DMS 273 (cell line): ENCODE measurements around the gene CCAR1.
"Not testable (repeated sequence)": the region's sequence is repeated elsewhere in the genome, so short reads cannot be mapped to it uniquely, and the experiment has no call there.

Experiments
- DNase-seq: peaks from one replicate; lab custom pipeline; 2025; ENCODE audit not compliant: unreplicated experiment; lab: John Stamatoyannopoulos, UW

The CCAR1 gene

DNA sequence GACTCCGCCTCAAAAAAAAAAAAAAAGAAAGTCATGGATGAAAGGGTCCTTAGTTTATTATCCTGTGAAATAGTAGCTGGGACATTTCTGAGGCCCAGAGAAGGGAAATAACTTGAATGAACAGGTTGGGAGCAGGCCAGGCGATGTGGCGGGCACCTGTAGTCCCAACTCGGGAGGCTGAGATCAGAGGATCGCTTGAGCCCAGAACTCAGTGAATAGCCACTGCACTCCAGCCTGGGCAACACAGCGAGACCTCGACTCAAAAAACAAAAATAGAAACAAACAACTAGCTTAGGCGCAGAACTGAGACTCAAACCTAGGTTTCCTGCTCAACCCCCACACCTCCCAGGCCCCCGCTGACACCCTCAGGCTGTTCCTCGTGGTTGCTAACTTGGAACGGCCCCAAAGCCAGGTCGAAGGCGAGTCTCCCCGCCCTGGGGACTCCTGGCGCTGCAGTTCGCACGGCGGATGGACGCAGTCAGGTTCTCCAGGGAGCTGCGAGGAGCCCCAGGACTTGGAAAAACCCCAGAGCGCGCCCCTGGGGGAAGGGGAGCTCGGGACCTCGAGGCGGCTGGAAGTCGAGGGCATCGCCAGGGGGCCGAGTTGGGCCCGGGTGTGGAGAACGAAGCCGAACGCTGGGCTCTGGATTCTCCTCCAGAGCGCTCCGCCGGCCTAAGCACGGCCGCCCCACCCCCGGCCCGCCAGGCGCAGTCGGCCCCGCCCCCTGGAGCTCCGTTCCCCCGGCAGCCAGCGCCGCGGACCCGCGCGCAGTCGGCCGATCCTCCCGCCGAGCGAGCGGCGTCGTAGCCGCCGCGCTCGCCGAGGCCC, 105.9 kb downstream of the CCAR1 start, which contains the start of gene STOX1:
STOX1 (plus strand) TSS at position 768 of the 828 bp plus-strand sequence. CDS start 93 bp downstream, outside the sequence.
- peak; percentile 79 for DNase-seq

DNA sequence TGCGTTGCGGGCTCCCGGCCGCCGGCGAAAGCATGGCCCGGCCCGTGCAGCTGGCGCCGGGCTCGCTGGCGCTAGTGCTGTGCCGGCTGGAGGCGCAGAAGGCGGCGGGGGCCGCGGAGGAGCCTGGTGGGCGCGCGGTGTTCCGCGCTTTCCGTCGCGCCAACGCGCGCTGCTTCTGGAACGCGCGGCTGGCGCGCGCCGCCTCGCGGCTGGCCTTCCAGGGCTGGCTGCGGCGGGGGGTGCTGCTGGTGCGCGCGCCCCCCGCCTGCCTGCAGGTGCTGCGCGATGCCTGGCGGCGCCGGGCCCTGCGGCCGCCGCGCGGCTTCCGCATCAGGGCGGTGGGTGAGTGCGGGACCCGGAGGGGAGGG, 106.5 kb downstream of the CCAR1 start:
- DNase-seq, result not testable (repeated sequence)

DNA sequence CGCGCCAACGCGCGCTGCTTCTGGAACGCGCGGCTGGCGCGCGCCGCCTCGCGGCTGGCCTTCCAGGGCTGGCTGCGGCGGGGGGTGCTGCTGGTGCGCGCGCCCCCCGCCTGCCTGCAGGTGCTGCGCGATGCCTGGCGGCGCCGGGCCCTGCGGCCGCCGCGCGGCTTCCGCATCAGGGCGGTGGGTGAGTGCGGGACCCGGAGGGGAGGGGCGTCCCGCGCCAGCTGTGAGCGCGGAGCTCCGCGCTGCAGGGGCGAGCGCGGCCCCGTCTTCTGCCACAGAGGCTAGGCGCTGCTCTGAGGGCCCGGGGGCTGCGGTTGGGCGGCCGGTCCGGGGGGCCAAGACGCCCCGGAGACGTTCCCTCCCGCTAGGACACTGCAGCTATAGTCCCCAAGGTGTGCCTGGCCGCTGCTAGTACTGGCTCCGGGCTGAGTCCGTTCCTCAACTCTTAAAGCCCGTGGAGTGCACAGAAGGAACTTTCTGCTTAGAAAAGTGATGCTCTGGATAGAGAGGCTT, 107.1 kb downstream of the CCAR1 start:
- peak; percentile 20 for DNase-seq

DNA sequence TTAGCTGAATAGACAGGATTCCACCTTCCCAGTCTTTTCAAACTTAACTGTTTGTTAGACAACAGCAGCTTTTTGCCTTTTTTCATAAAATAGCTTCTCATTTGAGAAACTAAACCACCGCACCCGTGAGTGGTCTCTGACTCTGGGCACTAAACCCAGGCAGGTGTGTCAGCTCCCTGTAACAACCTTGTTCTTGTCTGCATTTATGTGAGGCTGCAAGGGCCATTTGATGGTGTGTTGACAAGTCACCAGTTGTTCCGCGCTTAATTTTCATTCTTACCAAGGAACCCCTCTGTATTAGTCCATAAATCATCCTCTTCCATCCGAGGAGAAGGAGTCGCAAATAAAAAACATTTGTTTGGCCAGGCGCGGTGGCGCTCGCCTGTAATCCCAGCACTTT, 107.8 kb downstream of the CCAR1 start:
- peak; percentile 7 for DNase-seq

DNA sequence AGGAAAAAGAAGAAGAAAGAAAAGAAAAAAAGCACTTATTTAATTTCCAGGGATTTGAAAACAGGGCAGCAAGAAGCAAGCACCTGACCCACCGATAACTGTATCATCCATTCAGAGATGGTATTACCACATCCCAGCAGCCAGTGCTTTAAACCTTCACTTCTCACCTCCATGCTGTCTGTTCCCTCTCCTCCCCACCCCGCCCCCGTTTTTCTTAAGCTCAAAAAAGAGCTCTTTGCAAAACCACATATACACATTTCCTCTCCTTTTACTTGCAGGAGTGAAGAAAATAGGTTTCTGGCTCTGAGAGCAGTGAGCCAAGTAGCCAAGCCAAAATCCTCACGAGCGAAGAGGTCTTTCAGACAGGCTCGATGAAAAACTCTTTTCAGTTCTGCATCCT, 108.5 kb downstream of the CCAR1 start:
- peak; percentile 1 for DNase-seq

DNA sequence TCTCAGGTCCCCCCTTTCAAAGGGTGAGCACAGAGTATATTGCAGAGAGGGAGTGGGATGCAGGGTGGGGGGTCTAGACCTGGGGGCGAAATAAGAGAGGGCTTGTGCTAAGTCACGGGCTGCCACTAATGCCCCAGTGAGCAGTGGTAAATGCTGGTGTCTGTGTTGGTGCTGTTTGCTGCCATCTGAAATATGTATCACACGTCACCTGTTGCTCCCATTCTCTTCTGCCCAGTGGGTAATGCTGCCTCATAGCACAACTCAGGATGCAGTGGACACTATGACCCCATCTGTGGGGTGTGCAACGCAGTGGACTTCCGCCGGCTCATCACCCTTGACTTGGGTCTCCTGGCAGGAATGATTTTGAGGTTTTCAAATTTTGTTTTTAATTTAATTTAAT, 108.9 kb downstream of the CCAR1 start:
- no peak for DNase-seq

DNA sequence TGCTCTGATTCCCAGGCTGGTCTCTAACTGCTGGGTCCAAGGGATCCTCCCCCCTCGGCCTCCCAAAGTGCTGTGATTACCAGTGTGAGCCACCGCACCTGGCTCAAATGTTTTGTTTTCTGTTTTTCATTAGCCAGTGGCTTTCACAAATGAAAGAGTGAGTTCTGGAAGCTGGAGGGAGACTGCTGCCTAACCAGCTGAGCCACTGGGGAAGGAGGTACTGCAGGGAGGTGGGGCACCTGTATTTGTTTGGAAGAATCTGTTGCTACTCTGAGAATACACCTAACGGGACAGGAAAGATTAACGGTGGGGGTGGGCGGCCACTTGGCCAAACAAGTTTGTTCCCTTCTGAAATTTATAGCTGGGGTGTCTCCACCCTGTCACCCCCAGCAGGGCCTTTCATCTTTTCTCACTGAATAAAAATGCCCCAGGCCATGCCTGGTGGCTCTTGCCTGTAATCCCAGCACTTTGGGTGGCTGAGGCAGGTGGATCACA, 111.0 kb downstream of the CCAR1 start:
- DNase-seq, result no peak

DNA sequence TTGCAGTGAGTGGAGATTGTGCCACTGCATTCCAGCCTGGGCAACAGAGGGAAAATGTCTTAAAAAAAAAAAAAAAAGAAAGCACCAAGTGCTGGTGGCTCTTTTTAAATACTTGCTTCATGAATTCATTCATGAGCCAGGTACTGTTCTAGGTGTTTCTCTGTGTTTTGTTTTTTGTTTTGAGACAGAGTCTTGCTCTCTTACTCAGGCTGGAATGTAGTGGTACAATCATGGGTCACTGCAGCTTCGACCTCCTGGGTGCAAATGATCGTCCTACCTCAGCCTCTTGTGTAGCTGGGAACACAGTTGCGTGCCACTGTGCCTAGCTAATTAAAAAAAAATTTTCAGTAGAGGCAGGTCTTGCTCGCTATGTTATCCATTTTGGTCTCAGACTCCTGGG, 111.6 kb downstream of the CCAR1 start:
- no peak for DNase-seq

DNA sequence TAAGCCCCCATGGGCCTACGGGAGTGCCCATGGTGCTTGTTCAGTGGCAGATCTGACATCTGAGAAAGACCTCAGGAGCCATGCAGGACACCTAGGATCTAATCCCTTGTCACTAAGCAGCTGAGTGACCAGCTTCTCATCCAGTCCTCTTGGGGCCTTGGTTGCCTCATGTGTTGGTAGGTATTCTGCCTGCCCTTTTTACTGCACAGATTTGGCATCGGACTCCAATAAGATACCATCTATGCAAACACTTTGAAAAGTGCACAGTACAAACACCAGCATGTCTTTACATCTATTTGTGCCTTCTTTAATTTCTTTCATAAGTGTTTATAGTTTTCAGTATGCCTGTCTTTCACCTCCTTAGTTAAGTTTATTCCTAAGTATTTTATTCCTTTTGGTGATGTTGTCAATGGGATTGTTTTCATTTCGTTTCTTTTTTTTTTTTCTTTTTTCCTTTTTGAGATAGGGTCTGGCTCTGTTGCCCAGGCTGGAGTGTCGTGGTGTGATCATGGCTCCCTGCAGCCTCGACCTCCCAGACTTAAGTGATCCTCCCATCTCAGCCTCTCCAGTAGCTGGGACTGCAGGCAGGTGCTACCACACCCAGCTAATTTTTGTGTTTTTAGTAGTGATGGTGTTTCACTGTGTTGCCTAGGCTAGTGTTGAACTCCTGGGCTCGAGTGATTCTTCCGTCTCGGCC, 116.7 kb downstream of the CCAR1 start:
- DNase-seq, result no peak

DNA sequence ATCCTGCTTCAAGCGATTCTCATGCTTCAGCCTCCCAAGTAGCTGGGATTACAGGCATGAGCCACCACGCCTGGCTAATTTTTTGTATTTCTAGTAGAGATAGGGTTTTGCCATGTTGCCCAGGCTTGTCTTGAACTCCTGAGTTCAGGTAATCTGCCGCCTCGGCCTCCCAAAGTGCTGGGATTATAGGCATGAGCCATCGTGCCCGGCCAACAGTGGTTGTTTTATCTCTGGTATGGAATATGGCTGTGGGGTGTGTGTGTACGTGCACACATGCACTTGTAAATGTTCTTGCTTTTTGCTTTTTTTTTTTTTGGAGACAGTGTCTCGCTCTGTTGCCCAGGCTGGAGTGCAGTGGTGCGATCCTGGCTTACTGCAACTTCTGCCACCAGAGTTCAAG, 119.6 kb downstream of the CCAR1 start:
- DNase-seq, result not testable (repeated sequence)
